Fibroblast of the aortic adventitia (primary cell): ENCODE results near the gene ADAT1. TPM values are rescaled to one million over a fixed set of nuclear protein-coding genes. Genes with fewer than 3 reads are reported as not detected.

Source experiments
- DNase-seq: peaks from one replicate; pipeline ENCODE4 v3.0.0-alpha.2; 2010; ENCODE audit warnings: low read depth
- H3K4me3 ChIP-seq: 2 replicates; pipeline ENCODE4 v1.5.1; 2011; ENCODE audit warnings: low read depth, mild to moderate bottlenecking, control low read depth, low read length, moderate library complexity
- CTCF ChIP-seq: IDR thresholded peaks from 2 replicates; pipeline ENCODE4 v1.5.1; 2011; ENCODE audit warnings: mild to moderate bottlenecking, low read length, control low read depth, inconsistent platforms; ENCODE audit not compliant: insufficient read depth
- total RNA-seq: library from RNA; depleted of rRNA; stranded (reverse); fragments of >200 nt; gene quantifications from 2 replicates; pipeline ENCODE4 v1.2.3, GENCODE V29; 2012; ENCODE audit warnings: low replicate concordance

Gene ADAT1
- 32.9 and 65.1 TPM in 2 replicates for total RNA-seq

- TF ChIP-seq CTCF = no peak
- H3K4me3 ChIP-seq = peak within 1 kb of the TSS; percentile 87
- peak; percentile 97 for DNase-seq
These were observed at the start of gene ADAT1 for GRCh38 chr16:75622761-75623605. TSS of gene ADAT1 (minus strand) at chr16:75623281. CDS start at chr16:75620799, 2,482 bp downstream.

GRCh38 chr16:75667503-75667902 is 44.4 kb upstream of the ADAT1 start:
- H3K4me3 ChIP-seq = no peak overlapping the region
- no peak for TF ChIP-seq CTCF
- DNase-seq = no peak

GRCh38 chr16:75660726-75661302 is 37.7 kb upstream of the ADAT1 start:
- peak; percentile 5 for DNase-seq
- H3K4me3 ChIP-seq = no peak overlapping the region
- no peak for TF ChIP-seq CTCF

GRCh38 chr16:75660321-75660720 is 37.2 kb upstream of the ADAT1 start:
- no peak for DNase-seq
- no peak overlapping the region for H3K4me3 ChIP-seq
- TF ChIP-seq CTCF = no peak

GRCh38 chr16:75658175-75658574 is 35.1 kb upstream of the ADAT1 start:
- no peak for TF ChIP-seq CTCF
- no peak for DNase-seq
- no peak overlapping the region for H3K4me3 ChIP-seq

GRCh38 chr16:75653922-75654321 is 30.8 kb upstream of the ADAT1 start:
- peak; percentile 77 for DNase-seq
- no peak for TF ChIP-seq CTCF
- H3K4me3 ChIP-seq = no peak overlapping the region
